HG03108 (cell line): ENCODE data around the gene ZBTB43.
"Not testable (repeated sequence)": the region's sequence is repeated elsewhere in the genome, so short reads cannot be mapped to it uniquely, and the experiment has no call there.

Experiments used
- ATAC-seq: cut with Tn5 transposase; IDR thresholded peaks from one replicate; pipeline ENCODE4 v1.9.1; 2021; ENCODE audit warnings: moderate library complexity; ENCODE audit not compliant: unreplicated experiment

The ZBTB43 gene

GRCh38 chr9:126790561-126790960 lies 14.3 kb upstream of the ZBTB43 start:
- no peak for ATAC-seq

GRCh38 chr9:126791406-126792230 lies 13.2 kb upstream of the ZBTB43 start:
- no peak for ATAC-seq

GRCh38 chr9:126793686-126794417 lies 11.0 kb upstream of the ZBTB43 start:
- no peak for ATAC-seq

- no peak for ATAC-seq
Measured at GRCh38 chr9:126794441-126794840, 10.4 kb upstream of the ZBTB43 start.

DNA sequence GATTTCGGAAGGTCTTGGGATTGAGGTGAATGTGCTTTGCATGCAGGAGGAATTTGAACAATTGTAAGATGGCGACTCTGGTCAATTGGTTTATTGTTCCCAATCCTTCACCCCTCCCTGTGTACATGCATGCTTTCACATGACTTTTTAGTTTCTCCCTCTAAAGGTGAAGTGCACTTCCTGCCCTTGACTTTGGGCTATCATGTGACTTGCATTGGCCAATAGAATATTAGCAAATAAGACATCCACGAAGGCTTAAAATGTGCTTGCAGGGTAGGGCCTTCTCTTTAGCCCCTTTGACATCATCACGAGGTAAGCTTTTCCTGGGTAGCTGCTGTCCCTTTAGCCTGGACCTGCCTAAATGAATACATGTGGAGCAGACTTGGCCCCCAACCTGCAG lies 8.1 kb upstream of the ZBTB43 start:
- ATAC-seq = no peak

DNA sequence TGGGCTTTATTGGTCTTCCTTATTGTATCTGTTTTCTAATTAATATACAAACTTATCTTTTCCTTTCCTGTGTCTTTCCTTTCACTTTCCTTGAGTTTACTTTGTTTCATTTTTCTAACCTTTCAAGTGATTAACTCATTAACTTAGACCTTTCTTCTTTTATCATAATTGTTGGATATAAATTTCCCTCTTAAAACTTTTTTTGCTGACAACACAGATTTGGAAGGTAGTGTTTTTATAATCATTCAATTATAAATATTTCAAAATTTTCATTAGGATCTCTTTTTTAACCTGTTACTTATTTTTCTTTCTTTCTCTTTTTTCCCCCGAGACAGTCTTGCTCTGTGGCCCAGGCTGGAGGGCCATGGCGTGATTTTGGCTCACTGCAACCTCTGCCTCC lies 6.9 kb upstream of the ZBTB43 start:
- ATAC-seq = no peak

DNA sequence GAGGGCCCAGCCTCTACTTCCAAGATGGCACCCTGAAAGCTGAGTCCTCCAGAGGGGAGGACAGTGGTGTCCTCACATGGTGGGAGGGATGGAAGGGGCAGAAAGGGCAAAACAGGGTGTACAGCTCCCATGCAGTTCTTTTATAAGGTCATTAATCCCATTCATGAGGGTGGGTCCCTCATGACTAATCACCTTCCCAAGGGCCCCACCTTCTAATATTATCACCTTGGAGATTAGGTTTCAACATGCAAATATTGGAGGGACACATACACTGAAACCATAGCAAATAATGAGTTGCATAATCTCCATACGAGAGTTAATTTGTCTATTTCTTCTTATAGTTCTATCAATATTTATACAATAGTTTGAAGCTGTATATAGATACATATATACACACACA lies 5.8 kb upstream of the ZBTB43 start:
- no peak for ATAC-seq

DNA sequence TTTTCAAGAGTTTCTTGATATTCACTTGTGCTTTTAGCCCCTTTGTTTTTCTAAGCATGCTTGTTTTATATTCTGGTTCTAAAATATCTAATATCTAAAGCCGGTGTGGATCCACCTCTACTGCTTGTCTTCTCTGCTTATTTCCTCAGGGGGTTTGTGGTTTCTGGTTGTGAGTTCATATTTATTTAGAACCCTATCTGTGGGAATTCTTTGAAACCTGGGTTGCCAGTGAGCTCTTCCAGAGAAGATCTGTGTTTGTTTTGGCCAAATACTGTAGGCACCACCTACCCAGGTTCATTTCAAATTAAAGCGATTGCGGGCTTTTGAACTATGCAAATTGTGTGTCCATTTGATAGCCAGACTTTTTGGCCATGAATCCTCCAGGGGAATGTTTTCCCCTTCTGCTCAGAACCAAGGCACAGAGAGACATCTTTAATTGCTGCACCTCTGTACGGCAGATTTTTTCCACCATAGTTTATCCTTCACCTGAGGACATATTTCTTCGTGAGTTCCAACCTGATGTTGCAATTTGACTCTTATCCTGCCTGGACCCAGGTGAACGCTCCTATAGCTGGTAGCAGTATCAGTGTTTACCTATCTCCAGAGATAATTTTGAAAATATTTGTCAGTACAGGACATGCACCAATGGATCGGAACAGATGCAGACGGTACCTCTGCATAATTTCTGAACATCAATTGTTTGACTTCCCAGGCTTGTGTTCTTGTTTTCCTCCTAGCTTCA lies 2.4 kb upstream of the ZBTB43 start:
- no peak for ATAC-seq

- no peak for ATAC-seq
Measured at GRCh38 chr9:126804198-126804695, 593 bp upstream of the ZBTB43 start.

DNA sequence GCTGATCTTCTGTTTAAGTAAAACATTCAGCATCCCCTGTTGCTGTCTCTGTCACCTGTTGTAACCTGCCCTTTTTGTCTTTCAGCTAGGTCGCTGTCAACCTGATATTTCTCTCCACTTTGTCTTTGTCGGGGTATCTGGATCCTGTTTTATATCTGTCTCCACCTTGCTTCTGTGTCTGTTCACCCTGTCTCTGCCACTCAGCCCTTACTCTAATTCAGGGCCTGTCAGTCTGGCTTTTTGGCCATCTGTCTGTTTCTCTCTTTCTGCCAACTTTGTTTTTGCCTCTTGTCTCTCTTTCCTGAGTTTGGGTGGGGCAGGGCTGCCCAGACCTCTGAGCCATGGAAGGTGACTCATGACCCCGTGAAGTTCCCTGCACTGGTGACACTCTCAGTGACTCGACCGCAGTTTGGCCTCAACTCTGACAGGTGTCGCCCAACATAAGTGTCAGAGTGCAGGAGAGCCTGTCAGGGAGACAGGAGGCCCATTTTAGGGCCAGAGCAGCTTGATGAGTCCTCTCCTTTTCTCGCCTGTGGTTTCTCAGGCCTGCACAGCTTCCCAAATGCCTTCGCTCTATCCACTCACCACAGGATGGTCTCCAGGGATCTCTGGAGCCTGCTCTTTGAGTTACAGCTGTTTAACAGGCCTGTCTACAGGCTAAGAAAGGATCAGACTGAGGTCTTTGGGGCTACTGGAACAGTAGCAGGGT lies 868 bp downstream of the ZBTB43 start:
- peak; percentile 65 for ATAC-seq

DNA sequence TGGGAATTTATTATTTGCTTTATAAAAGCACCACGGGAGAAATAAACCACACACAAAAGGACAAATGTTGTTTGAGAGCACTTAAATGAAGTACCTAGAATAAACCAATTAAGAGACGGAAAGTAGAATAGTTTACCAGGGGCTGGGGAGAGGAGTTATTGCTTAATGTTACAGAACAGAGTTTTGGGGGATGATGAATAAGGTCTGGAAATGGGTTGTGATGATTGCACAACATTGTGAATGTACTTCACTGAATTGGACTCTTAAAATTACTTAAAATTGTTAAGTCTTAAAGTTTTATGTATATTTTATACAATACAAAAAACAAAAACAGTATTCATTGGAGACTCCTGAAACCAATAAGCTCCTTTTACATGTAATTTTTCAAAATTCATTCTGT lies 1.5 kb downstream of the ZBTB43 start:
- no peak for ATAC-seq

GRCh38 chr9:126809068-126809467 lies 4.2 kb downstream of the ZBTB43 start:
- no peak for ATAC-seq

DNA sequence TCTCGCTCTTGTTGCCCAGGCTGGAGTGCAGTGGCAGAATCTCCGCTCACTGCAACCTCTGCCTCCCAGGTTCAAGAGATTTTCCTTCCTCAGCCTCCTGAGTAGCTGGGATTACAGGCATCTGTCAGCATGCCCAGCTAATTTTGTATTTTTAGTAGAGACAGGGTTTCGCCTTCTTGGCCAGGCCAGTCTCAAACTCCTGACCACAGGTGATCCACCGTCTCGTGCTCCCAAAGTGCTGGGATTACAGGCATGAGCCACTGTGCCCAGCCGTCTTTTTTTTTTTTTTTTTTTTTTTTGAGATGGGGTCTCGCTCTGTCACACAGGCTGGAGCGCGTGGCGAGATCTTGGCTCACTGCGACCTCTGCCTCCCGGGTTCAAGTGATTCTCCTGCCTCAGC lies 5.4 kb downstream of the ZBTB43 start:
- ATAC-seq = not testable (repeated sequence)

DNA sequence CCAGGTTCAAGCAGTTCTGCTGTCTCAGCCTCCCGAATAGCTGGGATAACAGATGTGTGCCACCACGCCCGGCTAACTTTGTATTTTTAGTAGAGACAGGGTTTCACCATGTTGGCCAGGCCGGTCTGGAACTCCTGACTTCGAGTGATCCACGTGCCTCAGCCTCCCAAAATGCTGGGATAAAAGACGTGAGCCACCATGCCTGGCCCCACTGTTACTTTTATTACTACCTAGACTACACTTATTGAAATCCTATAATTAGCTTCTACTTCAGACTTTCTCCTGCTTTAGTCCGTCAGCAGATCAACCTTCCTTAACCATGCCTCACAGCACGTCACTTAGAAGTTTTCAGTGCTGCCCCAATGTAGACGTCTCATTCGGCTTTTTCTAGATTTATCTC lies 8.2 kb downstream of the ZBTB43 start:
- no peak for ATAC-seq

GRCh38 chr9:126814091-126814490 lies 9.3 kb downstream of the ZBTB43 start:
- no peak for ATAC-seq

DNA sequence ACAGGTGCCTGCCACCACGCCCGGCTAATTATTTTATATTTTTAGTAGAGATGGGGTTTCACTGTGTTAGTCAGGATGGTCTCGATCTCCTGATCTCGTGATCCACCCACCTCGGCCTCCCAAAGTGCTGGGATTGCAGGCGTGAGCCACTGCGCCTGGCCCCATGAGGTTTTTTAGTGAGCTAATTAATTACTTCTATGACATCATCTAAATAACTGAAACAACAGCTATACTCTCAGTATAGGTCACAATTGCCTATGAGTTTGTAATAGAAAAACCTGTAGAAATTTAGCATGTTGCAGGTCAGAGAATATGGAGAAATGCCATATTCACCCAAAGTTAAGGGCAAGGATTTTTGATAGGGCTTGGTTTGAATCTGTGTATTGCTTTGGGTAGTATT lies 12.8 kb downstream of the ZBTB43 start:
- ATAC-seq = not testable (repeated sequence)

DNA sequence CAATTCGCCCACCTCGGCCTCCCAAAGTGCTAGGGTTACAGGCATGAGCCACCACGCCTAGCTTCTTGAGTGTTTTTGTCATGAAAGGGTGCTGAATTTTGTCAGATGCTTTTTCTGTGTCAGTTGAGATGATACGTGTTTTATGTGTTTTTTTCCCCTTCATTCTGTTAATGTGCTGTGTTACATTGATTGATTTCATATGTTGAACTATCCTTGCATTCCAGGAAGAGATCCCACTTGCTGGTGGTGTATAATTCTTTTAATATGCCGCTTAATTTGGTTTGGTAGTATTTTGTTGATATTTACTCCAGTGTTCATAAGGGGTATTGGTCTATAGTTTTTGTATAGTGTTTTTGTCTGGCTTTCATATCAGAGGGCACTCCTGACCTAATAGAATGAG lies 13.6 kb downstream of the ZBTB43 start:
- ATAC-seq = no peak

- ATAC-seq = no peak
Measured at GRCh38 chr9:126819482-126819881, 14.6 kb downstream of the ZBTB43 start.

DNA sequence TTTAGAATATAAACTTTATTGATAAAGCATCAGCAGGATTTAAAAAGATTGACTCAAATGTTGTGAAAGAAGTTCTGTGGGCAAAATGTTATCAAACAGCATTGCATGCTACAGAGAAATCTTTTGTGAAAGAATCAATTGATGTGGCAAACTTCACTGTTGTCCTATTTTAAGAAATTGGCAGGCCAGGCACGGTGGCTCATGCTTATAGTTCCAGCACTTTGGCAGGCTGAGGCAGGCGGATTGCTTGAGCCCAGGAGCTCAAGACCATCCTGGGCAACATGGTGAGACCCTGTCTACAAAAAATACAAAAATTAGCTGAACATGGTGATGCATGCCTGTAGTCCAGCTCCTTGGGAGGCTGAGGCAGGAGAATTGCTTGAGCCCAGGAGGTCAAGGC lies 17.4 kb downstream of the ZBTB43 start:
- ATAC-seq = no peak

GRCh38 chr9:126822873-126823272 lies 18.0 kb downstream of the ZBTB43 start:
- no peak for ATAC-seq

DNA sequence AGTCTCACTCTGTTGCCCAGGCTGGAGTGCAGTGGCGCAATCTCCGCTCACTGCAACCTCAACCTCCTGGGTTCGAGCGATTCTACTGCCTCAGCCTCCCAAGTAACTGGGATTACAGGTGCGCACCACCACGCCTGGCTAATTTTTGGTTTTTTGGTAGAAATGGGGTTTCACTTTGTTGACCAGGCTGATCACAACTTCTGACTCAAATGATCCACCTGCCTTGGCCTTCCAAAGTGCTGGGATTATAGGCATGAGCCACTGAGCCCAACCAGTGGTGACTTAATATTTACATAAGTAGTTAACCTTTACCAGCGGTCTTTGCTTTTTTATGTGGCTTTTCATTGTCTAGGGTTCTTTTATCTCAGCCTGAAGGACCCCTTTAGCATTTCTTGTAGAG lies 19.2 kb downstream of the ZBTB43 start:
- ATAC-seq = not testable (repeated sequence)
